Myocyte (in vitro differentiated cells): Measurements from ENCODE around the gene TTYH2. TPM values are rescaled to one million over a fixed set of nuclear protein-coding genes. Genes with fewer than 3 reads are reported as not detected.

Experiments
- DNase-seq: peaks from one replicate; pipeline ENCODE4 v3.0.0-alpha.2; 2012; ENCODE audit warnings: low read depth
- total RNA-seq: library from RNA; depleted of rRNA; stranded (reverse); fragments of >200 nt; gene quantifications from 2 replicates; pipeline ENCODE4 v1.2.3, GENCODE V29; 2014

The TTYH2 gene
- total RNA-seq, 1 donor from 2014 or later: 1.4 TPM

GRCh38 chr17:74213861-74214391, 555 bp downstream of the TTYH2 start:
- DNase-seq: no peak

GRCh38 chr17:74214484-74215341, 1.3 kb downstream of the TTYH2 start:
- DNase-seq: peak; percentile 48

- no peak for DNase-seq
Observed at GRCh38 chr17:74215342-74215727, 2.0 kb downstream of the TTYH2 start.

GRCh38 chr17:74216505-74216904, 3.1 kb downstream of the TTYH2 start:
- no peak for DNase-seq

GRCh38 chr17:74217037-74217730, 3.8 kb downstream of the TTYH2 start:
- peak; percentile 56 for DNase-seq

- no peak for DNase-seq
Observed at GRCh38 chr17:74217888-74218287, 4.5 kb downstream of the TTYH2 start.

GRCh38 chr17:74218436-74218835, 5.1 kb downstream of the TTYH2 start:
- no peak for DNase-seq

GRCh38 chr17:74219576-74220133, 6.3 kb downstream of the TTYH2 start:
- no peak for DNase-seq

- no peak for DNase-seq
Observed at GRCh38 chr17:74220219-74220618, 6.8 kb downstream of the TTYH2 start.

GRCh38 chr17:74220946-74221818, 7.8 kb downstream of the TTYH2 start:
- DNase-seq: no peak

- DNase-seq: no peak
Observed at GRCh38 chr17:74222399-74222798, 9.0 kb downstream of the TTYH2 start.

GRCh38 chr17:74223901-74224300, 10.5 kb downstream of the TTYH2 start:
- DNase-seq: no peak

GRCh38 chr17:74224959-74225725, 11.8 kb downstream of the TTYH2 start:
- DNase-seq: no peak

- no peak for DNase-seq
Observed at GRCh38 chr17:74226252-74226651, 12.9 kb downstream of the TTYH2 start.

GRCh38 chr17:74227271-74228080, 14.1 kb downstream of the TTYH2 start:
- DNase-seq: no peak

- no peak for DNase-seq
Observed at GRCh38 chr17:74228306-74228978, 15.1 kb downstream of the TTYH2 start.

GRCh38 chr17:74230896-74231295, 17.5 kb downstream of the TTYH2 start:
- no peak for DNase-seq
